Upper lobe of left lung (tissue), 6 donors: Measurements from ENCODE around the gene CLDN5. TPM values are rescaled to one million over a fixed set of nuclear protein-coding genes. Genes with fewer than 3 reads are reported as not detected.

ENCODE experiments used
- ATAC-seq, 2 donors: fragments of 200-7000 bp; cut with Tn5 transposase; one replicate each; pipeline ENCODE4 v1.9.1; 2022; ENCODE audit warnings: mild to moderate bottlenecking in 2 of 2, moderate library complexity in 2 of 2; ENCODE audit not compliant: low FRiP score in 2 of 2
- DNase-seq, 2 donors: peaks; one replicate each; pipeline ENCODE4 v3.0.0-alpha.2; 2019 to 2020
- H3K27ac ChIP-seq, 4 donors: fragments of 200-600 bp; sonication (generic); one replicate each; pipeline ENCODE4 v1.5.1; 2016 to 2019
- H3K27me3 ChIP-seq, 4 donors: fragments of 200-600 bp; sonication (generic); one replicate each; pipeline ENCODE4 v1.5.1; 2017 to 2019
- H3K36me3 ChIP-seq, 4 donors: fragments of 200-600 bp; sonication (generic); one replicate each; pipeline ENCODE4 v1.5.1; 2016 to 2019
- H3K4me1 ChIP-seq, 4 donors: fragments of 200-600 bp; sonication (generic); one replicate each; pipeline ENCODE4 v1.5.1; 2018 to 2019
- H3K4me3 ChIP-seq, 4 donors: fragments of 200-600 bp; sonication (generic); one replicate each; pipeline ENCODE4 v1.5.1; 2017 to 2019; ENCODE audit warnings: mild to moderate bottlenecking in 2 of 4, moderate library complexity in 1 of 4
- H3K9me3 ChIP-seq, 4 donors: fragments of 200-600 bp; sonication (generic); one replicate each; pipeline ENCODE4 v1.5.1; 2018 to 2019
- CTCF ChIP-seq, 6 experiments: fragments of 450-650 bp in 4 of 6; fragments of 200-600 bp in 2 of 6; sonication (generic) in 2 of 6; IDR thresholded peaks; one replicate each; pipeline ENCODE4 v1.5.1; 2016 to 2019; ENCODE audit warnings: antibody characterized with exemption in 6 of 6
- EP300 ChIP-seq, 4 donors: sonication (generic); formaldehyde crosslinking; IDR thresholded peaks; one replicate each; pipeline ENCODE4 v1.5.1; 2017; ENCODE audit warnings: antibody characterized with exemption in 4 of 4, control low read depth in 2 of 4
- POLR2A ChIP-seq, 4 donors: fragments of 450-650 bp; IDR thresholded peaks; one replicate each; pipeline ENCODE4 v1.5.1; 2016 to 2017; ENCODE audit warnings: antibody characterized with exemption in 4 of 4, mild to moderate bottlenecking in 2 of 4
- POLR2AphosphoS5 ChIP-seq, 2 donors: sonication (generic); formaldehyde crosslinking; IDR thresholded peaks; one replicate each; pipeline ENCODE4 v1.5.1; 2017; ENCODE audit warnings: antibody characterized with exemption in 2 of 2
- WGBS, 2 donors: methylation state at CpG; one replicate each; pipeline ENCODE4 v1.1.5; 2017 to 2018; 5-methylcytosine and 5-hydroxymethylcytosine counted together
- total RNA-seq, 6 donors: library from RNA; depleted of rRNA in 4 of 6; stranded (reverse); fragments of >200 nt in 4 of 6; gene quantifications; one replicate each; pipeline versions ENCODE4 v1.1.0 to v1.2.1, GENCODE V29; 2016 to 2021
- donor health status: DM: no; HTN: no; CAD: no; lungs with moderate emphysema.
- donor health status: DM: no; HTN: yes; CAD: no; lungs with severe emphysema.

CLDN5 gene
- total RNA-seq, 6 donors from 2014 or later, result 70.2 to 726 (median 229) TPM

GRCh38 chr22:19482297-19482696 lies 41.9 kb downstream of the CLDN5 start:
- DNase-seq (no peak), ATAC-seq (no peak)
- Histone ChIP-seq H3K4me3 (no peak overlapping the region), H3K36me3 (no peaks in the 10 kb centered on the region), H3K27me3 (no peaks in the 10 kb centered on the region), H3K9me3 (no peaks in the 10 kb centered on the region), H3K4me1 (peaks cover 11 to 18% (median 16%) of the 10 kb centered on the region in 4 donors), H3K27ac (no peak overlapping the region)
- no peak for TF ChIP-seq CTCF (IDR thresholded peaks at IDR 0.05)
- no peak for TF ChIP-seq EP300 (IDR thresholded peaks at IDR 0.05)
- no peak for TF ChIP-seq POLR2AphosphoS5 (IDR thresholded peaks at IDR 0.05)
- TF ChIP-seq POLR2A (IDR thresholded peaks at IDR 0.05), result no peak
- WGBS, 2 donors, result 90 to 93% methylated on average over 9 of the region's 9 CpGs

GRCh38 chr22:19480789-19481188 lies 43.4 kb downstream of the CLDN5 start:
- Histone ChIP-seq H3K27me3 (no peaks in the 10 kb centered on the region), H3K36me3 (peaks cover 0 to 3% (median 0%) of the 10 kb centered on the region in 4 donors), H3K4me3 (no peak overlapping the region), H3K4me1 (peaks cover 18 to 30% (median 24%) of the 10 kb centered on the region in 4 donors), H3K27ac (no peak overlapping the region), H3K9me3 (no peaks in the 10 kb centered on the region)
- ATAC-seq (no peak), DNase-seq (no peak)
- WGBS, 2 donors, result 63 to 71% methylated on average over 10 of the region's 10 CpGs
- no peak for TF ChIP-seq CTCF (IDR thresholded peaks at IDR 0.05)

- WGBS, 2 donors, result 1 to 4% methylated on average over 8 to 15 of the region's 15 CpGs
- no peak for ATAC-seq
- peak overlapping the region in 3 of 4 donors; percentile 81 to 95 (median 92) for H3K4me3 ChIP-seq
Observed at GRCh38 chr22:19480173-19480568, 44.0 kb downstream of the CLDN5 start.

GRCh38 chr22:19479355-19480172 lies 44.6 kb downstream of the CLDN5 start, which contains the start of gene CDC45:
CDC45 (plus strand) TSS chr22:19479920; CDS start chr22:19479969, 49 bp downstream.
- H3K36me3 ChIP-seq, result peaks cover 0 to 10% (median 8%) of the 10 kb centered on the region in 4 donors
- ATAC-seq (peak; percentile 98), DNase-seq (peak; percentile 92 to 97)
- no peaks in the 10 kb centered on the region for H3K27me3 ChIP-seq
- H3K27ac ChIP-seq, result peak within 1 kb of the TSS; percentile 94 to 98 (median 96)
- H3K9me3 ChIP-seq, result no peaks in the 10 kb centered on the region
- H3K4me1 ChIP-seq, result peaks cover 18 to 34% (median 27%) of the 10 kb centered on the region in 4 donors
- peak within 1 kb of the TSS; percentile 70 to 95 (median 86) for H3K4me3 ChIP-seq
- WGBS, 2 donors, result 1% methylated on average over 25 to 31 of the region's 50 CpGs
- TF ChIP-seq POLR2A (IDR thresholded peaks at IDR 0.05) (no peak), EP300 (IDR thresholded peaks at IDR 0.05) (no peak), CTCF (IDR thresholded peaks at IDR 0.05) (peak in 1 of 6 experiments; percentile 15)

More at GRCh38 chr22:19480173-19480568, 44.0 kb downstream of the CLDN5 start:
- Histone ChIP-seq H3K9me3 (no peaks in the 10 kb centered on the region), H3K27me3 (no peaks in the 10 kb centered on the region), H3K36me3 (peaks cover 0 to 4% (median 2%) of the 10 kb centered on the region in 4 donors), H3K27ac (peak overlapping the region in 1 of 4 donors; percentile 12), H3K4me1 (peaks cover 18 to 34% (median 27%) of the 10 kb centered on the region in 4 donors)
- TF ChIP-seq CTCF (IDR thresholded peaks at IDR 0.05), result no peak
- no peak for TF ChIP-seq POLR2AphosphoS5 (IDR thresholded peaks at IDR 0.05)
- TF ChIP-seq EP300 (IDR thresholded peaks at IDR 0.05), result no peak
- TF ChIP-seq POLR2A (IDR thresholded peaks at IDR 0.05), result no peak
- DNase-seq, result no peak
